ENCODE results near the gene BMAL2.

DNA sequence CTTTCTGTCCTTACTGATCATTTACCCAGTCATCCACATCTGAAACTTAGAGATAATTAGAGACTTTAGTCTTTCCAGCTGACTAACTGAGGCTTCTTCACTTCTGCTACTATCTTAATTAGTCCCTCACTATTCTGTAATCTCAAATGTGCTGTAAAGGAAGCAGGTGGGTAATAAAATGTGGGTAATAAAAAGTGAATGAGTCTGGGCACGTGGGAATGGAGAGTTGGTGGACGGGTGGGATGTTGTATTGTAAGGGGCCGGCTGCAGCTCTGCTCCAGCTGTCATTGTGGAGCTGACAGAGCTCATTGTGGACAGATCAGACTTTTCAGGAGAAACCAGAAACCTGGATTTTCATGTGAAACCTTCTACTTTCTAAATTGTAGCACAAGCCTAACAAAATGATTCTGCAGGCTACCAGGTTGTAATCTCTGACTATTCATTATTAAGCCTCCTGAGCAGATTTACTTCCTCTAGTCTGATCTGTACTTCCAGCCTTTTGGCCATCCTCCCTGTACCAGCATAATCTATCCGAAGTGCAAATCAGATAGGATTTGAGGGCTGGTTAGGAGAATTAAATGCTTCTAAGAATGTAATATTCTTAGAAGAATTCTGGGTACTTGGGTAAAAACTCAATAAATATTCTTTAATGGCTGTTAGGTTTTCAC is 42.0 kb upstream of the BMAL2 start:
- TF ChIP-seq POLR2A (IDR thresholded peaks at IDR 0.05; ENCODE audit: low read depth, low read length): no peak; the same call in 1 of the 2 replicates
- no peak for TF ChIP-seq POLR2AphosphoS5 (IDR thresholded peaks at IDR 0.05; ENCODE audit: low read depth, low read length)
